Liver (tissue), 9 donors: Measurements from ENCODE around the gene HACD2. TPM values are rescaled to one million over a fixed set of nuclear protein-coding genes. Genes with fewer than 3 reads are reported as not detected.
"Not testable (repeated sequence)": the region's sequence is repeated elsewhere in the genome, so short reads cannot be mapped to it uniquely, and the experiment has no call there.

Experiments
- DNase-seq: peaks from one replicate; pipeline ENCODE4 v3.0.0-alpha.2; 2017; ENCODE audit warnings: low spot score
- H3K27ac ChIP-seq, 2 donors: one replicate each; pipeline ENCODE4 v1.7.0; 2013; ENCODE audit warnings: inconsistent platforms in 2 of 2, low read length in 2 of 2, control low read depth in 1 of 2, low read depth in 1 of 2, mild to moderate bottlenecking in 1 of 2
- H3K27me3 ChIP-seq, 4 donors: one replicate each; pipeline versions ENCODE4 v1.6.1 to v1.7.0; 2013; ENCODE audit warnings: low read length in 3 of 4, inconsistent platforms in 1 of 4, mild to moderate bottlenecking in 1 of 4, moderate library complexity in 1 of 4; ENCODE audit not compliant: control insufficient read depth in 4 of 4, insufficient read depth in 4 of 4
- H3K36me3 ChIP-seq, 4 donors: one replicate each; pipeline versions ENCODE4 v1.6.1 to v1.7.0; 2013; ENCODE audit warnings: low read length in 3 of 4, mild to moderate bottlenecking in 3 of 4, low read depth in 1 of 4, moderate library complexity in 1 of 4; ENCODE audit not compliant: control insufficient read depth in 4 of 4, insufficient read depth in 3 of 4
- H3K4me1 ChIP-seq, 4 donors: one replicate each; pipeline versions ENCODE4 v1.6.1 to v1.7.0; 2013; ENCODE audit warnings: low read length in 3 of 4, mild to moderate bottlenecking in 3 of 4, moderate library complexity in 1 of 4; ENCODE audit not compliant: control insufficient read depth in 4 of 4, insufficient read depth in 4 of 4
- H3K4me3 ChIP-seq, 3 donors: one replicate each; pipeline versions ENCODE4 v1.6.1 to v1.7.0; 2013; ENCODE audit warnings: low read length in 3 of 3, control low read depth in 1 of 3, low read depth in 1 of 3, mild to moderate bottlenecking in 1 of 3
- H3K9ac ChIP-seq, 2 donors: one replicate each; pipeline ENCODE4 v1.7.0; 2013; ENCODE audit warnings: low read length in 2 of 2, mild to moderate bottlenecking in 2 of 2, moderate library complexity in 2 of 2, control low read depth in 1 of 2, low read depth in 1 of 2
- H3K9me3 ChIP-seq, 4 donors: one replicate each; pipeline versions ENCODE4 v1.6.1 to v1.7.0; 2013; ENCODE audit warnings: low read length in 3 of 4; ENCODE audit not compliant: control insufficient read depth in 4 of 4
- ATF3 ChIP-seq: IDR thresholded peaks from 2 replicates; pipeline ENCODE4 v1.6.1; 2016; ENCODE audit warnings: antibody characterized with exemption
- CTCF ChIP-seq: fragments of 150-350 bp; IDR thresholded peaks from 2 replicates; pipeline ENCODE4 v1.5.1; 2017; ENCODE audit warnings: improper control_type of control experiment, low read depth, low read length; ENCODE audit not compliant: missing input control
- EGR1 ChIP-seq, 2 donors: IDR thresholded peaks; 2 replicates each; pipeline ENCODE4 v1.6.1; 2016 to 2018; ENCODE audit warnings: antibody characterized with exemption in 2 of 2, low read depth in 2 of 2
- FOXA1 ChIP-seq: IDR thresholded peaks from 2 replicates; pipeline ENCODE4 v1.6.1; 2016; ENCODE audit warnings: antibody characterized with exemption
- FOXA2 ChIP-seq: IDR thresholded peaks from 2 replicates; pipeline ENCODE4 v1.6.1; 2016; ENCODE audit warnings: antibody characterized with exemption
- GABPA ChIP-seq, 2 donors: IDR thresholded peaks in 1 of 2; conservative IDR thresholded peaks in 1 of 2; 2 replicates each; pipeline ENCODE4 v1.6.1; 2016; ENCODE audit warnings: antibody characterized with exemption in 2 of 2, mild to moderate bottlenecking in 1 of 2, moderate library complexity in 1 of 2
- HNF4A ChIP-seq, 2 donors: conservative IDR thresholded peaks; 2 replicates each; pipeline ENCODE4 v1.6.1; 2016; ENCODE audit warnings: antibody characterized with exemption in 2 of 2, mild to moderate bottlenecking in 2 of 2
- HNF4G ChIP-seq: IDR thresholded peaks from 2 replicates; pipeline ENCODE4 v1.6.1; 2016; ENCODE audit warnings: antibody characterized with exemption
- JUND ChIP-seq, 2 donors: IDR thresholded peaks; 2 replicates each; pipeline ENCODE4 v1.6.1; 2016; ENCODE audit warnings: antibody characterized with exemption in 2 of 2
- MAX ChIP-seq: IDR thresholded peaks from 2 replicates; pipeline ENCODE4 v1.6.1; 2016; ENCODE audit warnings: antibody characterized with exemption
- NR2F2 ChIP-seq: IDR thresholded peaks from 2 replicates; pipeline ENCODE4 v1.6.1; 2016; ENCODE audit warnings: antibody characterized with exemption
- RAD21 ChIP-seq, 2 donors: IDR thresholded peaks; 2 replicates each; pipeline ENCODE4 v1.6.1; 2016; ENCODE audit warnings: antibody characterized with exemption in 2 of 2, mild to moderate bottlenecking in 2 of 2
- RXRA ChIP-seq, 2 donors: IDR thresholded peaks; 2 replicates each; pipeline ENCODE4 v1.6.1; 2017 to 2018; ENCODE audit warnings: antibody characterized with exemption in 2 of 2, mild to moderate bottlenecking in 1 of 2
- SP1 ChIP-seq: IDR thresholded peaks from 2 replicates; pipeline ENCODE4 v1.6.1; 2018; ENCODE audit warnings: antibody characterized with exemption, mild to moderate bottlenecking
- TAF1 ChIP-seq: conservative IDR thresholded peaks from 2 replicates; pipeline ENCODE4 v1.6.1; 2016; ENCODE audit warnings: antibody characterized with exemption, mild to moderate bottlenecking
- YY1 ChIP-seq: IDR thresholded peaks from 2 replicates; pipeline ENCODE4 v1.6.1; 2016; ENCODE audit warnings: antibody characterized with exemption, mild to moderate bottlenecking
- ZBTB33 ChIP-seq: IDR thresholded peaks from 2 replicates; pipeline ENCODE4 v1.6.1; 2016; ENCODE audit warnings: antibody characterized with exemption
- WGBS: extraction: QIAGEN DNeasy Blood & Tissue Kit; methylation state at CpG from one replicate; pipeline ENCODE4 v1.1.7; 2013; 5-methylcytosine and 5-hydroxymethylcytosine counted together
- polyA plus RNA-seq, 2 donors: library from polyadenylated mRNA; stranded (reverse) in 1 of 2; unstranded in 1 of 2; fragments of 200-250 nt in 1 of 2; fragments of >200 nt in 1 of 2; fragmentation: Nextera tagmentation in 1 of 2; extraction: Ambion mirVana in 1 of 2; gene quantifications; one replicate each; pipeline versions ENCODE4 v1.2.1 to v1.2.3, GENCODE V29; 2013 to 2015
- total RNA-seq, 2 donors: library from RNA; depleted of rRNA; stranded (reverse); fragments of >200 nt; gene quantifications; one replicate each; pipeline ENCODE4 v1.2.3, GENCODE V29; 2014
- TF ChIP-seq, protein P1 (sequence below): IDR thresholded peaks from 2 replicates; pipeline ENCODE4 v1.6.1; 2016; ENCODE audit warnings: antibody characterized with exemption, mild to moderate bottlenecking
- donor health status: healthy.
- donor health status: healthy.
- donor health status: healthy.
- donor health status: healthy.
- donor health status: healthy.

The HACD2 gene
- total and polyA plus RNA-seq, 4 donors = 14.8 to 45.2 (median 25.2) TPM

GRCh38 chr3:123613543-123613942, 28.7 kb upstream of the HACD2 start:
- no peak for DNase-seq
- Histone ChIP-seq H3K27me3 (no peaks in the 10 kb centered on the region), H3K4me1 (peaks cover 0 to 38% (median 21%) of the 10 kb centered on the region in 4 donors), H3K9ac (no peak overlapping the region), H3K9me3 (no peaks in the 10 kb centered on the region), H3K36me3 (peaks cover 0 to 11% (median 6%) of the 10 kb centered on the region in 4 donors), H3K4me3 (no peak overlapping the region), H3K27ac (peak overlapping the region; percentile 34 to 44)
- WGBS = 37% methylated on average over 2 of the region's 2 CpGs
- peak; percentile 55 to 59 for TF ChIP-seq HNF4A (conservative IDR thresholded peaks at IDR 0.05)
- TF ChIP-seq NR2F2 = no peak
- no peak for TF ChIP-seq GABPA (IDR thresholded peaks at IDR 0.05 in 1 of 2, conservative IDR thresholded peaks at IDR 0.05 in 1 of 2)
- TF ChIP-seq CTCF = no peak
- TF ChIP-seq FOXA2 = no peak
- TF ChIP-seq TAF1 = no peak
- TF ChIP-seq FOXA1 = no peak
- TF ChIP-seq RAD21 (IDR thresholded peaks at IDR 0.05) = peak in 1 of 2 donors; percentile 11
- TF ChIP-seq SP1 = peak; percentile 36
- TF ChIP-seq, protein P1, sequence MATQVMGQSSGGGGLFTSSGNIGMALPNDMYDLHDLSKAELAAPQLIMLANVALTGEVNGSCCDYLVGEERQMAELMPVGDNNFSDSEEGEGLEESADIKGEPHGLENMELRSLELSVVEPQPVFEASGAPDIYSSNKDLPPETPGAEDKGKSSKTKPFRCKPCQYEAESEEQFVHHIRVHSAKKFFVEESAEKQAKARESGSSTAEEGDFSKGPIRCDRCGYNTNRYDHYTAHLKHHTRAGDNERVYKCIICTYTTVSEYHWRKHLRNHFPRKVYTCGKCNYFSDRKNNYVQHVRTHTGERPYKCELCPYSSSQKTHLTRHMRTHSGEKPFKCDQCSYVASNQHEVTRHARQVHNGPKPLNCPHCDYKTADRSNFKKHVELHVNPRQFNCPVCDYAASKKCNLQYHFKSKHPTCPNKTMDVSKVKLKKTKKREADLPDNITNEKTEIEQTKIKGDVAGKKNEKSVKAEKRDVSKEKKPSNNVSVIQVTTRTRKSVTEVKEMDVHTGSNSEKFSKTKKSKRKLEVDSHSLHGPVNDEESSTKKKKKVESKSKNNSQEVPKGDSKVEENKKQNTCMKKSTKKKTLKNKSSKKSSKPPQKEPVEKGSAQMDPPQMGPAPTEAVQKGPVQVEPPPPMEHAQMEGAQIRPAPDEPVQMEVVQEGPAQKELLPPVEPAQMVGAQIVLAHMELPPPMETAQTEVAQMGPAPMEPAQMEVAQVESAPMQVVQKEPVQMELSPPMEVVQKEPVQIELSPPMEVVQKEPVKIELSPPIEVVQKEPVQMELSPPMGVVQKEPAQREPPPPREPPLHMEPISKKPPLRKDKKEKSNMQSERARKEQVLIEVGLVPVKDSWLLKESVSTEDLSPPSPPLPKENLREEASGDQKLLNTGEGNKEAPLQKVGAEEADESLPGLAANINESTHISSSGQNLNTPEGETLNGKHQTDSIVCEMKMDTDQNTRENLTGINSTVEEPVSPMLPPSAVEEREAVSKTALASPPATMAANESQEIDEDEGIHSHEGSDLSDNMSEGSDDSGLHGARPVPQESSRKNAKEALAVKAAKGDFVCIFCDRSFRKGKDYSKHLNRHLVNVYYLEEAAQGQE = no peak
- TF ChIP-seq ZBTB33 = no peak
- peak in 1 of 2 donors; percentile 24 for TF ChIP-seq RXRA (IDR thresholded peaks at IDR 0.05)
- peak in 1 of 2 donors; percentile 24 for TF ChIP-seq JUND (IDR thresholded peaks at IDR 0.05)
- TF ChIP-seq ATF3 = no peak
- TF ChIP-seq HNF4G = no peak
- TF ChIP-seq YY1 = no peak
- TF ChIP-seq EGR1 (IDR thresholded peaks at IDR 0.05; ENCODE audit: low read depth in 2 of 2) = no peak
- TF ChIP-seq MAX = no peak

GRCh38 chr3:123611674-123612073, 26.8 kb upstream of the HACD2 start:
- H3K4me1 ChIP-seq = peaks cover 0 to 29% (median 22%) of the 10 kb centered on the region in 4 donors
- not testable (repeated sequence) for H3K27ac ChIP-seq, H3K36me3 ChIP-seq, H3K27me3 ChIP-seq, H3K9me3 ChIP-seq, H3K4me3 ChIP-seq, DNase-seq, H3K9ac ChIP-seq
- WGBS = 96% methylated on average over 7 of the region's 7 CpGs
